ENCODE results near the gene FAM163B. TPM values are rescaled to one million over a fixed set of nuclear protein-coding genes. Genes with fewer than 3 reads are reported as not detected.

FAM163B gene
- total and polyA plus RNA-seq, 10 donors = 0.11 to 1.0 (median 0.52) TPM; not detected in 7

- Histone ChIP-seq H3K9me3 (no peaks in the 10 kb centered on the region), H3K27ac (no peak overlapping the region), H3K36me3 (no peaks in the 10 kb centered on the region), H3K27me3 (replicated peaks in 1 of 7) (peaks cover 0 to 80% (median 9%) of the 10 kb centered on the region in 7 donors), H3K4me1 (no peaks in the 10 kb centered on the region), H3K4me3 (no peak overlapping the region)
- DNase-seq = no peak
- WGBS, 5 donors = 68 to 88% (median 80%) methylated on average over 7 of the region's 7 CpGs
- no peak for TF ChIP-seq CTCF (IDR thresholded peaks at IDR 0.05 in 8 of 11, conservative IDR thresholded peaks at IDR 0.05 in 3 of 11)
- TF ChIP-seq POLR2AphosphoS5 (IDR thresholded peaks at IDR 0.05) = no peak
- no peak for TF ChIP-seq POLR2A (IDR thresholded peaks at IDR 0.05)
- intact Hi-C loops (cut with DNase I; ENCODE audit: low total_unique reads) = no loop called here
These were observed 40.0 kb upstream of the FAM163B start for GRCh38 chr9:133649194-133649593.

- H3K27me3 ChIP-seq (replicated peaks in 1 of 7) = peaks cover 0 to 81% (median 9%) of the 10 kb centered on the region in 7 donors
- no peaks in the 10 kb centered on the region for H3K36me3 ChIP-seq
- no peak overlapping the region for H3K4me3 ChIP-seq
- no peak overlapping the region for H3K27ac ChIP-seq
- intact Hi-C loops (cut with DNase I; ENCODE audit: low total_unique reads) = no loop called here
- H3K4me1 ChIP-seq = peaks cover 0 to 5% (median 0%) of the 10 kb centered on the region in 6 donors
- TF ChIP-seq POLR2AphosphoS5 (IDR thresholded peaks at IDR 0.05) (no peak), CTCF (IDR thresholded peaks at IDR 0.05 in 8 of 11, conservative IDR thresholded peaks at IDR 0.05 in 3 of 11) (no peak), POLR2A (IDR thresholded peaks at IDR 0.05) (no peak)
- 81 to 91% (median 86%) methylated on average over 20 to 25 of the region's 25 CpGs for WGBS, 5 donors
- no peaks in the 10 kb centered on the region for H3K9me3 ChIP-seq
- DNase-seq = no peak
These were observed 38.7 kb upstream of the FAM163B start for GRCh38 chr9:133647765-133648469.

GRCh38 chr9:133647148-133647547 is 38.0 kb upstream of the FAM163B start:
- Histone ChIP-seq H3K27ac (no peak overlapping the region), H3K27me3 (replicated peaks in 1 of 7) (peaks cover 0 to 78% (median 4%) of the 10 kb centered on the region in 7 donors), H3K4me1 (peaks cover 0 to 13% (median 0%) of the 10 kb centered on the region in 6 donors), H3K36me3 (no peaks in the 10 kb centered on the region), H3K9me3 (no peaks in the 10 kb centered on the region), H3K4me3 (no peak overlapping the region)
- no peak for TF ChIP-seq POLR2AphosphoS5 (IDR thresholded peaks at IDR 0.05)
- TF ChIP-seq POLR2A (IDR thresholded peaks at IDR 0.05) = no peak
- no peak for TF ChIP-seq CTCF (IDR thresholded peaks at IDR 0.05 in 8 of 11, conservative IDR thresholded peaks at IDR 0.05 in 3 of 11)
- WGBS, 5 donors = 74 to 87% (median 77%) methylated on average over 7 of the region's 7 CpGs
- intact Hi-C loops (cut with DNase I; ENCODE audit: low total_unique reads) = no loop called here
- DNase-seq = no peak

- Histone ChIP-seq H3K4me1 (peaks cover 0 to 13% (median 0%) of the 10 kb centered on the region in 6 donors), H3K9me3 (no peaks in the 10 kb centered on the region), H3K36me3 (no peaks in the 10 kb centered on the region), H3K27ac (no peak overlapping the region), H3K4me3 (no peak overlapping the region), H3K27me3 (replicated peaks in 1 of 7) (peaks cover 0 to 72% (median 0%) of the 10 kb centered on the region in 7 donors)
- no peak for TF ChIP-seq POLR2AphosphoS5 (IDR thresholded peaks at IDR 0.05)
- no peak for TF ChIP-seq CTCF (IDR thresholded peaks at IDR 0.05 in 8 of 11, conservative IDR thresholded peaks at IDR 0.05 in 3 of 11)
- no peak for TF ChIP-seq POLR2A (IDR thresholded peaks at IDR 0.05)
- intact Hi-C loops (cut with DNase I; ENCODE audit: low total_unique reads) = no loop called here
- no peak for DNase-seq
- WGBS, 5 donors = 43 to 60% (median 53%) methylated on average over 10 of the region's 10 CpGs
These were observed 36.0 kb upstream of the FAM163B start for GRCh38 chr9:133645021-133645765.
